ENCODE data around the gene MISP.

Gene MISP

DNA sequence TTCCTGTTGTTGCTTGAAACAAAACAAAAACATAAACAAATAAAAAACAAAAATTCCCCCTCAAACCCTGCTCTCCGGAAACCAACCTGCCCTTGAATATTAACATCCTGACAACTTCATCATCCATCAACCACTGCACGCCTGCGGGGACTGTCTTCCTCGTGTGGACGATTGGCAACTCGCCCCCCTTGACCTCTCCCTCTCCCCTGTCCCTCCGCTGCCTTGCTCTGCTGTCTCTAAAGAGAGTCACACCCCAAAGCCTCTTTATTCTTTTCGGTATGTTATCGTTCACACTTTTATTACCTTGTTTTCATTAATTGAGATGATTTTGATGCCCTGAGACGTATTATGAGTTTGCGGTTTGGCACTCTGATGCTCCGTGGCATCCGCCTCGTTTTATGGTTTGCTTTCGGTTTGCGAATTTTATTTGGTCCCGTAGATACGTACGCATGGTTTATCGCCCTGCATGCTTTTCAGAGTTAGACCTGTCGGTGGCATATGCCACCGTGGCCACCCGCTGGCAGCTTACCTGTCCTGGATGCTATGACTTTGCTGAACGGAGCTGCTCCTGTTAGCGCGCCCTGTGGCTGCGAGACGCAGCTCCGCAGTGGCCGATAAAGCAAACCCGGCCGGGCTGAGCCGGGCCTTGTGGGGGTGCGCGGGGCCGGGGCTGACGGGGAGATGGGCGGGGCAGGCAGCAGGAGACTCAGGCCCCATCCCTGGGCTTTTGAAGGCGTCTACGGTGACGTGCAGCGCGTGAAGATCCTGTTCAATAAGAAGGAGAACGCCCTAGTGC lies 56.9 kb downstream of the MISP start:
- Histone ChIP-seq H3K36me3 (peaks cover 96 to 99% (median 98%) of the 10 kb centered on the region in 11 experiments), H3K27ac (no peak overlapping the region), H3K4me3 (no peak overlapping the region), H3K4me1 (no peaks in the 10 kb centered on the region), H4K20me1 (peaks cover 96 to 100% (median 99%) of the 10 kb centered on the region in 11 experiments), H3K27me3 (no peaks in the 10 kb centered on the region), H3K9me3 (replicated peaks in 1 of 11) (peaks cover 0 to 8% (median 0%) of the 10 kb centered on the region in 11 experiments; a peak in 2 of 22 replicates), H3K4me2 (no peak overlapping the region), H3K9ac (no peak overlapping the region)
- no peak for TF ChIP-seq Cebpa-rat (IDR thresholded peaks at IDR 0.05)

DNA sequence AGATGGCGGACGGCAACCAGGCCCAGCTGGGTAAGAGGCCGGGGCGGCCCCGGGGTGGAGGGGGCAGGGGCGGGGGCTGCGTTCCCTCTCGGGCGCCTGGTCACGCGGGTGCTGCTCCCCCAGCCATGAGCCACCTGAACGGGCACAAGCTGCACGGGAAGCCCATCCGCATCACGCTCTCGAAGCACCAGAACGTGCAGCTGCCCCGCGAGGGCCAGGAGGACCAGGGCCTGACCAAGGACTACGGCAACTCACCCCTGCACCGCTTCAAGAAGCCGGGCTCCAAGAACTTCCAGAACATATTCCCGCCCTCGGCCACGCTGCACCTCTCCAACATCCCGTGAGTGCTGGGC lies 57.5 kb downstream of the MISP start:
- no peak overlapping the region for H3K4me2 ChIP-seq
- H3K9me3 ChIP-seq (replicated peaks in 1 of 11) = peaks cover 0 to 11% (median 0%) of the 10 kb centered on the region in 11 experiments; a peak in 2 of 22 replicates
- peaks cover 96 to 99% (median 98%) of the 10 kb centered on the region in 11 experiments for H3K36me3 ChIP-seq
- TF ChIP-seq Cebpa-rat (IDR thresholded peaks at IDR 0.05) = no peak
- peaks cover 96 to 100% (median 99%) of the 10 kb centered on the region in 11 experiments for H4K20me1 ChIP-seq
- no peaks in the 10 kb centered on the region for H3K4me1 ChIP-seq
- H3K27me3 ChIP-seq = no peaks in the 10 kb centered on the region
- H3K4me3 ChIP-seq = no peak overlapping the region
- H3K9ac ChIP-seq = no peak overlapping the region
- no peak overlapping the region for H3K27ac ChIP-seq

DNA sequence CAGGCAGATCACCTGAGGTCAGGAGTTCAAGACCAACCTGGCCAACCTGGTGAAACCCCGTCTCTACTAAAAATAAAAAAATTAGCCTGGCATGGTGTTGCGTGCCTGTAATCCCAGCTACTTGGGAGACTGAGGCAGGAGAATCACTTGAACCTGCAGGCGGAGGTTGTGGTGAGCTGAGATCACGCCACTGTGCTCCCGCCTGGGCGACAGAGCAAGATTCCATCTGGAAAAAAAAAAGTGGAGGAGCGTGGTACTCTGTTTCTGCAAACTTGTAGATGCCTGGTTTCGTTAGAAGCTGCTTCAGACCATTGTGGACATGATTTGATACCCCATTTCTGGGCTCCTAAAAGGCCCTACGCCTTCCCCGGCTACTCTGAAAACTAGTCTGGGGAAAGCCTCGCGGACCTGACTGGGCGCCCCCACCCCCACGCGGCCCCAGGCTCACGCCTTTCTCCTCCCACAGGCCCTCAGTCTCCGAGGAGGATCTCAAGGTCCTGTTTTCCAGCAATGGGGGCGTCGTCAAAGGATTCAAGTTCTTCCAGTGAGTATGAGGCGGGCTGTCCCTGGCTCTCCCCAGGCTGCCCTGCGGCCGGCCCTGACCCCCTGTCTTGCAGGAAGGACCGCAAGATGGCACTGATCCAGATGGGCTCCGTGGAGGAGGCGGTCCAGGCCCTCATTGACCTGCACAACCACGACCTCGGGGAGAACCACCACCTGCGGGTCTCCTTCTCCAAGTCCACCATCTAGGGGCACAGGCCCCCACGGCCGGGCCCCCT lies 59.4 kb downstream of the MISP start:
- Histone ChIP-seq H4K20me1 (peaks cover 83 to 100% (median 99%) of the 10 kb centered on the region in 11 experiments), H3K27me3 (no peaks in the 10 kb centered on the region), H3K4me3 (no peak overlapping the region), H3K4me1 (no peaks in the 10 kb centered on the region), H3K9ac (no peak overlapping the region), H3K4me2 (no peak overlapping the region), H3K27ac (no peak overlapping the region), H3K36me3 (peaks cover 82 to 99% (median 97%) of the 10 kb centered on the region in 11 experiments), H3K9me3 (replicated peaks in 1 of 11) (peaks cover 0 to 11% (median 0%) of the 10 kb centered on the region in 11 experiments; a peak in 2 of 22 replicates)
- TF ChIP-seq Cebpa-rat (IDR thresholded peaks at IDR 0.05) = no peak

DNA sequence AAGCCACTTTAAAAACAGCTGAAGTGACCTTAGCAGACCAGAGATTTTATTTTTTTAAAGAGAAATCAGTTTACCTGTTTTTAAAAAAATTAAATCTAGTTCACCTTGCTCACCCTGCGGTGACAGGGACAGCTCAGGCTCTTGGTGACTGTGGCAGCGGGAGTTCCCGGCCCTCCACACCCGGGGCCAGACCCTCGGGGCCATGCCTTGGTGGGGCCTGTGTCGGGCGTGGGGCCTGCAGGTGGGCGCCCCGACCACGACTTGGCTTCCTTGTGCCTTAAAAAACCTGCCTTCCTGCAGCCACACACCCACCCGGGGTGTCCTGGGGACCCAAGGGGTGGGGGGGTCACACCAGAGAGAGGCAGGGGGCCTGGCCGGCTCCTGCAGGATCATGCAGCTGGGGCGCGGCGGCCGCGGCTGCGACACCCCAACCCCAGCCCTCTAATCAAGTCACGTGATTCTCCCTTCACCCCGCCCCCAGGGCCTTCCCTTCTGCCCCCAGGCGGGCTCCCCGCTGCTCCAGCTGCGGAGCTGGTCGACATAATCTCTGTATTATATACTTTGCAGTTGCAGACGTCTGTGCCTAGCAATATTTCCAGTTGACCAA lies 60.1 kb downstream of the MISP start:
- Histone ChIP-seq H3K4me2 (no peak overlapping the region), H4K20me1 (peaks cover 75 to 100% (median 97%) of the 10 kb centered on the region in 11 experiments), H3K27me3 (no peaks in the 10 kb centered on the region), H3K4me3 (no peak overlapping the region), H3K27ac (no peak overlapping the region), H3K4me1 (no peaks in the 10 kb centered on the region), H3K9me3 (replicated peaks in 1 of 11) (peaks cover 0 to 11% (median 0%) of the 10 kb centered on the region in 11 experiments; a peak in 2 of 22 replicates), H3K9ac (no peak overlapping the region), H3K36me3 (peaks cover 75 to 99% (median 93%) of the 10 kb centered on the region in 11 experiments)
- no peak for TF ChIP-seq Cebpa-rat (IDR thresholded peaks at IDR 0.05)

DNA sequence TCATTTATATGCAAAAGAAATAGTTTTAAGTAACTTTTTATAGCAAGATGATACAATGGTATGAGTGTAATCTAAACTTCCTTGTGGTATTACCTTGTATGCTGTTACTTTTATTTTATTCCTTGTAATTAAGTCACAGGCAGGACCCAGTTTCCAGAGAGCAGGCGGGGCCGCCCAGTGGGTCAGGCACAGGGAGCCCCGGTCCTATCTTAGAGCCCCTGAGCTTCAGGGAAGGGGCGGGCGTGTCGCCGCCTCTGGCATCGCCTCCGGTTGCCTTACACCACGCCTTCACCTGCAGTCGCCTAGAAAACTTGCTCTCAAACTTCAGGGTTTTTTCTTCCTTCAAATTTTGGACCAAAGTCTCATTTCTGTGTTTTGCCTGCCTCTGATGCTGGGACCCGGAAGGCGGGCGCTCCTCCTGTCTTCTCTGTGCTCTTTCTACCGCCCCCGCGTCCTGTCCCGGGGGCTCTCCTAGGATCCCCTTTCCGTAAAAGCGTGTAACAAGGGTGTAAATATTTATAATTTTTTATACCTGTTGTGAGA lies 60.7 kb downstream of the MISP start:
- no peak for TF ChIP-seq Cebpa-rat (IDR thresholded peaks at IDR 0.05)
- no peaks in the 10 kb centered on the region for H3K27me3 ChIP-seq
- no peak overlapping the region for H3K27ac ChIP-seq
- H3K4me1 ChIP-seq = no peaks in the 10 kb centered on the region
- peaks cover 69 to 95% (median 91%) of the 10 kb centered on the region in 11 experiments for H4K20me1 ChIP-seq
- H3K4me3 ChIP-seq = no peak overlapping the region
- no peak overlapping the region for H3K9ac ChIP-seq
- H3K36me3 ChIP-seq = peaks cover 69 to 94% (median 88%) of the 10 kb centered on the region in 11 experiments
- peaks cover 0 to 11% (median 0%) of the 10 kb centered on the region in 11 experiments; a peak in 2 of 22 replicates for H3K9me3 ChIP-seq (replicated peaks in 1 of 11)
- no peak overlapping the region for H3K4me2 ChIP-seq

DNA sequence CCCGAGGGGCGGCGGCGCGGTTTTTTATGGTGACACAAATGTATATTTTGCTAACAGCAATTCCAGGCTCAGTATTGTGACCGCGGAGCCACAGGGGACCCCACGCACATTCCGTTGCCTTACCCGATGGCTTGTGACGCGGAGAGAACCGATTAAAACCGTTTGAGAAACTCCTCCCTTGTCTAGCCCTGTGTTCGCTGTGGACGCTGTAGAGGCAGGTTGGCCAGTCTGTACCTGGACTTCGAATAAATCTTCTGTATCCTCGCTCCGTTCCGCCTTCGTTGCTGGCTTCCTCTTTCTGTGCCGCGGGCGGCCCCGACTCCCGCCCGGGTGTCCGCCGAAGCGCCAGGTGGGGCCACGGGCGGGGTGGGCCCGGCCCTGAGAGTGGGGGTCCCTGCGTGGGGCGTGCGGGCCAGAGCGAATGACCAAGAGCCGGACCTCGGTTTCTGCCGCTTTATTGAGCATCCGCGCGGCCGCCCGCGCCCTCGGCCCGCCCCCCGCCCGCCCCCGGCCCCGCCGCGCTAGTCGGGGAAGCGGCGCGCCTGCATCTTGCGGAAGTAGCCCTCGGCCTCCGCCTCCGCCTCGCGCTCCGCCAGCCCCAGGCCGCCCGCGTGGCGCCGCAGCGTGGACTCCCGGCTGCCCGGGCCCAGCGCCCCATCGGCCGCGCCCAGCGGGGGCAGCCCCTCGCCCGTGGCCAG lies 61.3 kb downstream of the MISP start:
- Histone ChIP-seq H3K36me3 (peaks cover 62 to 88% (median 82%) of the 10 kb centered on the region in 11 experiments), H4K20me1 (peaks cover 63 to 89% (median 85%) of the 10 kb centered on the region in 11 experiments), H3K27ac (no peak overlapping the region)

DNA sequence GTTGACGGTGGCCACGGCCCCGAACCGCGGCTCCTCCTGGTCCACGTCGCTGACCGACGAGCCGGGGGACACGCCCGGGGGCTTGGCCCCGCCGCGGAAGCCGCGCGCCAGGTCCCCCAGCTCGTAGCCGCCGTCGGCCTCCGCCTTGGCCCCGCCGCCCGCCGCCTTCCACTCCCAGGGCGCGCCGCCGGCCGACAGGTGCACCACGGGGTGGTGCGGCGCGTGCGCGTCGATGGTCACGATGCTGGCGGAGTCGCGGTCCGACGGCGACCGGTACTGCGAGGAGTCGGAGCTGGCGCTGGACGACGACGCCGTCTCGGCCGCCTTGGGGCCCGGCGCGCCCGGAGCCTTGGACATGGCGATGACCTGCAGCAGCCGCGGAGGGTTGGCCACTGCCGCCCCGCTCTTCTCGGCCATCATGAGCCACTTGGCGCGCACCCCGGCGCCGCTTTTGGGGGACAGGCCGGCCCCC lies 61.9 kb downstream of the MISP start:
- TF ChIP-seq Cebpa-rat (IDR thresholded peaks at IDR 0.05) = no peak
- Histone ChIP-seq H3K27me3 (0 out of 22 replicates have a peak, but pooled peaks cover 0 to 4% (median 0%) of the 10 kb centered on the region in 11 experiments), H4K20me1 (peaks cover 57 to 83% (median 79%) of the 10 kb centered on the region in 11 experiments), H3K4me2 (no peak overlapping the region), H3K9ac (no peak overlapping the region), H3K4me1 (no peaks in the 10 kb centered on the region), H3K4me3 (no peak overlapping the region), H3K27ac (no peak overlapping the region), H3K36me3 (peaks cover 57 to 82% (median 76%) of the 10 kb centered on the region in 11 experiments), H3K9me3 (replicated peaks in 1 of 11) (peaks cover 0 to 11% (median 0%) of the 10 kb centered on the region in 11 experiments; a peak in 2 of 22 replicates)

More for the DNA sequence above, 61.3 kb downstream of the MISP start:
- H3K4me2 ChIP-seq = no peak overlapping the region
- no peaks in the 10 kb centered on the region for H3K27me3 ChIP-seq
- no peak overlapping the region for H3K4me3 ChIP-seq
- no peak overlapping the region for H3K9ac ChIP-seq
- no peaks in the 10 kb centered on the region for H3K4me1 ChIP-seq
- TF ChIP-seq Cebpa-rat (IDR thresholded peaks at IDR 0.05) = no peak
- H3K9me3 ChIP-seq (replicated peaks in 1 of 11) = peaks cover 0 to 11% (median 0%) of the 10 kb centered on the region in 11 experiments; a peak in 2 of 22 replicates
